CD4-positive, alpha-beta T cell (primary cell): ENCODE data around the gene PMPCB. TPM values are rescaled to one million over a fixed set of nuclear protein-coding genes. Genes with fewer than 3 reads are reported as not detected.

Source experiments
- ATAC-seq: fragments of 200-7000 bp; cut with Tn5 transposase; one replicate; pipeline ENCODE4 v1.10.0; 2022; ENCODE audit warnings: mild to moderate bottlenecking; ENCODE audit not compliant: poor library complexity
- CTCF ChIA-PET: fragments of 350-600 bp; sonication (Branson Sonifier 250); formaldehyde crosslinking; loops from one replicate; lab custom pipeline; 2021; ENCODE audit warnings: antibody characterized with exemption, inconsistent platforms; lab: Charles Lee
- POLR2A ChIA-PET: fragments of 350-600 bp; sonication (Branson Sonifier 250); formaldehyde crosslinking; loops from one replicate; lab custom pipeline; 2021; ENCODE audit warnings: antibody characterized with exemption, inconsistent platforms; lab: Charles Lee
- DNase-seq, 14 experiments: peaks; one replicate each; pipeline ENCODE4 v3.0.0-alpha.2; 2013 to 2020; ENCODE audit warnings: mixed read lengths in 2 of 14
- H3K27ac ChIP-seq, 2 donors: one replicate each; pipeline versions ENCODE4 v1.5.1 to v1.7.0; 2013; ENCODE audit warnings: low read length in 2 of 2, low read depth in 1 of 2, mild to moderate bottlenecking in 1 of 2
- H3K27me3 ChIP-seq, 2 experiments: 1 replicate in 1 of 2; 2 replicates in 1 of 2; pipeline versions ENCODE4 v1.6.1 to v1.7.0; 2013; ENCODE audit warnings: low read length in 2 of 2, control low read depth in 1 of 2, mild to moderate bottlenecking in 1 of 2, moderate library complexity in 1 of 2; ENCODE audit not compliant: insufficient read depth in 2 of 2, control insufficient read depth in 1 of 2
- H3K36me3 ChIP-seq: one replicate; pipeline ENCODE4 v1.6.1; 2013; ENCODE audit warnings: low read length, control low read depth; ENCODE audit not compliant: insufficient read depth
- H3K4me1 ChIP-seq: one replicate; pipeline ENCODE4 v1.6.1; 2013; ENCODE audit warnings: low read length, control low read depth; ENCODE audit not compliant: insufficient read depth
- H3K4me3 ChIP-seq: one replicate; pipeline ENCODE4 v1.5.1; 2013; ENCODE audit warnings: mild to moderate bottlenecking, low read length, moderate library complexity
- H3K9me3 ChIP-seq, 2 experiments: 1 replicate in 1 of 2; 2 replicates in 1 of 2; pipeline versions ENCODE4 v1.6.1 to v1.7.0; 2013; ENCODE audit warnings: low read length in 2 of 2, mild to moderate bottlenecking in 2 of 2, control low read depth in 1 of 2, moderate library complexity in 1 of 2; ENCODE audit not compliant: control insufficient read depth in 1 of 2, insufficient read depth in 1 of 2
- H3K27ac Mint-ChIP-seq: one replicate; pipeline ENCODE4 v1.8.0; 2020; ENCODE audit warnings: mixed read lengths
- H3K27me3 Mint-ChIP-seq: one replicate; pipeline ENCODE4 v1.8.0; 2021; ENCODE audit warnings: mixed read lengths
- H3K36me3 Mint-ChIP-seq: one replicate; pipeline ENCODE4 v1.8.0; 2021; ENCODE audit warnings: low read depth, mixed read lengths
- H3K4me1 Mint-ChIP-seq: one replicate; pipeline ENCODE4 v1.8.0; 2021; ENCODE audit warnings: low read depth, mixed read lengths
- H3K4me3 Mint-ChIP-seq: one replicate; pipeline ENCODE4 v1.8.0; 2020; ENCODE audit warnings: mild to moderate bottlenecking, mixed read lengths
- H3K9me3 Mint-ChIP-seq: one replicate; pipeline ENCODE4 v1.8.0; 2020; ENCODE audit warnings: mixed read lengths
- intact Hi-C, 2 experiments: fragments of 100-400 bp; cut with DNase I in 1 of 2; cut with micrococcal nuclease in 1 of 2; formaldehyde crosslinking; loops; one replicate each; pipeline versions ENCODE4 v1.15.1 to v1.9.0; 2023 to 2025; cut with DNase I, micrococcal nuclease
- total RNA-seq, 174 experiments: library from RNA in 2 of 174; stranded (reverse) in 2 of 174; gene quantifications; one replicate each; pipeline ENCODE4 v1.2.3 and lab custom pipeline; 2021 to 2026
- TF ChIP-seq, protein P1 (sequence below): fragments of 200-600 bp; IDR thresholded peaks from one replicate; pipeline ENCODE4 v1.8.0; 2022; ENCODE audit warnings: antibody characterized with exemption, mild to moderate bottlenecking

The PMPCB gene
- total RNA-seq, 2 experiments from 2014 or later = 101 to 103 TPM

- Histone ChIP-seq H3K4me3 (peak overlapping the region; percentile 80), H3K27me3 (no peaks in the 10 kb centered on the region), H3K27ac (peak overlapping the region; percentile 80 to 87), H3K36me3 (peaks cover 33% of the 10 kb centered on the region), H3K9me3 (no peaks in the 10 kb centered on the region), H3K4me1 (peaks cover 20% of the 10 kb centered on the region)
- ChIA-PET POLR2A (interaction anchor here (0.6 to 1.6 kb wide), 5 partner anchors 10 to 50 kb away, joined by 3 to 6 read pairs (median 3); partner anchors contain the start of genes DNAJC2 and PSMC2), CTCF (interaction anchor here (0.5 to 1.2 kb wide), 3 partner anchors 14 to 49 kb away, joined by 3 to 4 read pairs (median 3); partner anchors contain the start of gene PSMC2)
- Mint-ChIP-seq H3K4me1 (peaks cover 47% of the 10 kb centered on the region), H3K36me3 (peaks cover 49% of the 10 kb centered on the region), H3K27ac (peak overlapping the region; percentile 85), H3K27me3 (no peaks in the 10 kb centered on the region), H3K9me3 (no peaks in the 10 kb centered on the region), H3K4me3 (peak overlapping the region; percentile 94)
- intact Hi-C loops = loop anchor here (1.0 to 10.0 kb wide), 11 partner anchors 18 to 1619 kb away; partner anchors contain the start of genes FBXL13 (in 1 of the 2), ORC5 (in 1 of the 2) and PSMC2 (in 1 of the 2)
- DNase-seq (no peak), ATAC-seq (no peak)
- TF ChIP-seq, protein P1, sequence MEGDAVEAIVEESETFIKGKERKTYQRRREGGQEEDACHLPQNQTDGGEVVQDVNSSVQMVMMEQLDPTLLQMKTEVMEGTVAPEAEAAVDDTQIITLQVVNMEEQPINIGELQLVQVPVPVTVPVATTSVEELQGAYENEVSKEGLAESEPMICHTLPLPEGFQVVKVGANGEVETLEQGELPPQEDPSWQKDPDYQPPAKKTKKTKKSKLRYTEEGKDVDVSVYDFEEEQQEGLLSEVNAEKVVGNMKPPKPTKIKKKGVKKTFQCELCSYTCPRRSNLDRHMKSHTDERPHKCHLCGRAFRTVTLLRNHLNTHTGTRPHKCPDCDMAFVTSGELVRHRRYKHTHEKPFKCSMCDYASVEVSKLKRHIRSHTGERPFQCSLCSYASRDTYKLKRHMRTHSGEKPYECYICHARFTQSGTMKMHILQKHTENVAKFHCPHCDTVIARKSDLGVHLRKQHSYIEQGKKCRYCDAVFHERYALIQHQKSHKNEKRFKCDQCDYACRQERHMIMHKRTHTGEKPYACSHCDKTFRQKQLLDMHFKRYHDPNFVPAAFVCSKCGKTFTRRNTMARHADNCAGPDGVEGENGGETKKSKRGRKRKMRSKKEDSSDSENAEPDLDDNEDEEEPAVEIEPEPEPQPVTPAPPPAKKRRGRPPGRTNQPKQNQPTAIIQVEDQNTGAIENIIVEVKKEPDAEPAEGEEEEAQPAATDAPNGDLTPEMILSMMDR = no peak
These were observed 573 bp downstream of the PMPCB start for GRCh38 chr7:103297837-103298179.

DNA sequence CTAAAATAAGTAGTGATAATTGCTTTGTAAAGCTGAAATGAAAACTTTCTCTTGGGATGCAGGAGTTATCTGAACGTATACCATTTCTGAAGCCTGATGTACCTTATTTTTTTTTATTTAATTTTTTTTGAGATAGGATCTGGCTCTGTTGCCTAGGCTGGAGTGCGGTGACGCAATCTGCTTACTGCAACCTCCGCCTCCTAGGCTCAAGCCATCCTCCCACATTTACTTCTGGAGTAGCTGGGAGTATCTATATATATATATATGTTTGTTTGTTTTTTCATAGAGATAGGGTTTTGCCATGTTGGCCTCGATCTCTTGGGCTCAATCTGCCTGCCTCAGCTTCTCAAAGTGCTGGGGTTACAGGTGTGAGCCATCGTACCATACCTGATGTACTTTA is 2.4 kb downstream of the PMPCB start:
- Mint-ChIP-seq H3K27ac (no peak overlapping the region), H3K4me3 (no peak overlapping the region), H3K9me3 (no peaks in the 10 kb centered on the region), H3K36me3 (peaks cover 67% of the 10 kb centered on the region), H3K27me3 (no peaks in the 10 kb centered on the region), H3K4me1 (peaks cover 58% of the 10 kb centered on the region)
- Histone ChIP-seq H3K27ac (no peak overlapping the region), H3K4me1 (peaks cover 25% of the 10 kb centered on the region), H3K27me3 (no peaks in the 10 kb centered on the region), H3K4me3 (no peak overlapping the region), H3K9me3 (no peaks in the 10 kb centered on the region), H3K36me3 (peaks cover 51% of the 10 kb centered on the region)
- TF ChIP-seq, protein P1 = no peak
- no peak for DNase-seq
- CTCF ChIA-PET = no interaction called here
- ATAC-seq = no peak
- POLR2A ChIA-PET = interaction anchor here (1.4 kb wide), 1 partner anchor 225 kb away, joined by 3 read pairs; the partner anchor contains the start of genes ARMC10 and FBXL13
- intact Hi-C loops = loop anchor here (2.0 to 10.0 kb wide), 7 partner anchors 43 to 1618 kb away; partner anchors contain the start of genes FBXL13 (in 1 of the 2) and ORC5 (in 1 of the 2)

DNA sequence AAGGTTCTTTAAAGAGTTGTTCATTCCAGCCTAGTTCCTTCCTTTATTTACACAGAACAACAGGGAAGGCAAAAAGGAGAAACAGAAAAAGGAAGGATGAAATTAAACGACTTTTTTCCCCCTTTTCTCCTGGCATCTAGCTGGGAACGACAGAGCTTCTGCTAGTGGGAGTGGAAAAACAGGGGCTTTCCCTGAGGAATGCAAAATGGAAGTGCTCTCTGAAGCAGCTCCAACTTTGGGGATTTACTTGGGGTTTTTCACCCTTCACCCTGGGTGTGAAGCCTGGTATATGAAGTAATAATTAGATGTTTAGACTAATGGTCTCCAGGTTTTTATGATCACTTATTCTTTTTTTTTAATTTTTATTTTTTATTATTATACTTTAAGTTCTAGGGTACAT is 4.2 kb downstream of the PMPCB start:
- Mint-ChIP-seq H3K9me3 (no peaks in the 10 kb centered on the region), H3K27ac (no peak overlapping the region), H3K4me3 (no peak overlapping the region), H3K36me3 (peaks cover 80% of the 10 kb centered on the region), H3K27me3 (no peaks in the 10 kb centered on the region), H3K4me1 (peaks cover 49% of the 10 kb centered on the region)
- Histone ChIP-seq H3K27me3 (no peaks in the 10 kb centered on the region), H3K27ac (no peak overlapping the region), H3K4me3 (no peak overlapping the region), H3K9me3 (no peaks in the 10 kb centered on the region), H3K4me1 (peaks cover 25% of the 10 kb centered on the region), H3K36me3 (peaks cover 68% of the 10 kb centered on the region)
- ChIA-PET POLR2A (no interaction called here), CTCF (no interaction called here)
- DNase-seq (no peak), ATAC-seq (no peak)
- intact Hi-C loops = no loop called here
- TF ChIP-seq, protein P1 = no peak
